Testis (tissue), 3 donors: ENCODE results near the gene SLC6A2. TPM values are rescaled to one million over a fixed set of nuclear protein-coding genes. Genes with fewer than 3 reads are reported as not detected.

Source experiments
- DNase-seq: peaks from one replicate; pipeline ENCODE4 v3.0.0-alpha.2; 2019
- H3K27ac ChIP-seq, 2 donors: fragments of 200-600 bp; sonication (generic); one replicate each; pipeline ENCODE4 v1.5.1; 2019
- H3K27me3 ChIP-seq: fragments of 200-600 bp; sonication (generic); one replicate; pipeline ENCODE4 v1.5.1; 2019
- H3K36me3 ChIP-seq: fragments of 200-600 bp; sonication (generic); one replicate; pipeline ENCODE4 v1.5.1; 2017; ENCODE audit warnings: low read depth; ENCODE audit errors: missing control alignments
- H3K4me1 ChIP-seq: fragments of 200-600 bp; sonication (generic); one replicate; pipeline ENCODE4 v1.5.1; 2019
- H3K4me3 ChIP-seq, 2 donors: fragments of 200-600 bp; sonication (generic); one replicate each; pipeline ENCODE4 v1.5.1; 2017 to 2019
- H3K9me3 ChIP-seq: fragments of 200-600 bp; sonication (generic); one replicate; pipeline ENCODE4 v1.5.1; 2017
- POLR2A ChIP-seq: fragments of 450-650 bp; IDR thresholded peaks from one replicate; pipeline ENCODE4 v1.6.1; 2017; ENCODE audit warnings: antibody characterized with exemption, mild to moderate bottlenecking, moderate library complexity
- WGBS, 2 donors: methylation state at CpG; one replicate each; pipeline ENCODE4 v1.1.5; 2018; 5-methylcytosine and 5-hydroxymethylcytosine counted together
- intact Hi-C: fragments of 100-400 bp; cut with DNase I; formaldehyde crosslinking; loops from one replicate; pipeline ENCODE4 v1.15.1; 2023; ENCODE audit warnings: low total_unique reads
- polyA plus RNA-seq: library from polyadenylated mRNA; stranded (reverse); fragments of 350-450 nt; fragmentation: Illumina TruSeq; extraction: RNeasy Lipid Tissue Mini Kit (QIAGEN cat#74804); gene quantifications from one replicate; pipeline ENCODE4 v1.2.3, GENCODE V29; 2014; ENCODE audit warnings: low read depth, low replicate concordance; ENCODE audit not compliant: insufficient read depth
- total RNA-seq, 2 donors: library from RNA; depleted of rRNA; stranded (reverse); fragments of >200 nt; gene quantifications; one replicate each; pipeline ENCODE4 v1.2.3, GENCODE V29; 2016
- TF ChIP-seq, protein P1 (sequence below), 3 experiments: fragments of 450-650 bp in 2 of 3; fragments of 200-600 bp in 1 of 3; sonication (generic) in 1 of 3; IDR thresholded peaks; one replicate each; pipeline ENCODE4 v1.5.1; 2016 to 2019; ENCODE audit warnings: antibody characterized with exemption in 3 of 3, mild to moderate bottlenecking in 2 of 3, moderate library complexity in 1 of 3

Gene SLC6A2
- total and polyA plus RNA-seq, 3 donors from 2014 or later, result 3.5 to 16.6 (median 5.7) TPM

DNA sequence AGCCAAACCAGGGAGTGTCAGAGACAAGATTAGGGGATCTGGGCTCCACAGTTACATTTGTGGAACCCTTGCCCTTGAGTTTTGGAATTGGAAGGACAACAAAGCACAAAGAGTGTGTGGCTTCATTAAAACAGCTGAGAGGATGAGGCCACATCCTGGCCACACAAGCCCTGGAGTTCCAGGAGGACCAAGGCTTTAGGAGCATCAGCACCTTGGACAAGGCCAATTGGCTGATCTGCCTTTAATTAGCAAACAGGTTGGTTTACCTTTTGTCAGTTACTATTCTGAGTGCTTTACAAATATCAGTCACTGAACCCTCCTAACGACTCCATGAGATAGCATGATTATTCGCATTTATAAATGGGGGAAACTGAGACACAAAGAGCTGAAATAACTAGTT is 54.7 kb downstream of the SLC6A2 start:
- H3K27me3 ChIP-seq, result no peaks in the 10 kb centered on the region
- H3K4me3 ChIP-seq, result no peak overlapping the region
- no peak for DNase-seq
- no peaks in the 10 kb centered on the region for H3K36me3 ChIP-seq
- H3K27ac ChIP-seq, result no peak overlapping the region
- no peak for TF ChIP-seq POLR2A
- TF ChIP-seq, protein P1, sequence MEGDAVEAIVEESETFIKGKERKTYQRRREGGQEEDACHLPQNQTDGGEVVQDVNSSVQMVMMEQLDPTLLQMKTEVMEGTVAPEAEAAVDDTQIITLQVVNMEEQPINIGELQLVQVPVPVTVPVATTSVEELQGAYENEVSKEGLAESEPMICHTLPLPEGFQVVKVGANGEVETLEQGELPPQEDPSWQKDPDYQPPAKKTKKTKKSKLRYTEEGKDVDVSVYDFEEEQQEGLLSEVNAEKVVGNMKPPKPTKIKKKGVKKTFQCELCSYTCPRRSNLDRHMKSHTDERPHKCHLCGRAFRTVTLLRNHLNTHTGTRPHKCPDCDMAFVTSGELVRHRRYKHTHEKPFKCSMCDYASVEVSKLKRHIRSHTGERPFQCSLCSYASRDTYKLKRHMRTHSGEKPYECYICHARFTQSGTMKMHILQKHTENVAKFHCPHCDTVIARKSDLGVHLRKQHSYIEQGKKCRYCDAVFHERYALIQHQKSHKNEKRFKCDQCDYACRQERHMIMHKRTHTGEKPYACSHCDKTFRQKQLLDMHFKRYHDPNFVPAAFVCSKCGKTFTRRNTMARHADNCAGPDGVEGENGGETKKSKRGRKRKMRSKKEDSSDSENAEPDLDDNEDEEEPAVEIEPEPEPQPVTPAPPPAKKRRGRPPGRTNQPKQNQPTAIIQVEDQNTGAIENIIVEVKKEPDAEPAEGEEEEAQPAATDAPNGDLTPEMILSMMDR (IDR thresholded peaks at IDR 0.05), result no peak
- no peaks in the 10 kb centered on the region for H3K4me1 ChIP-seq
- no peaks in the 10 kb centered on the region for H3K9me3 ChIP-seq
- 49 to 52% methylated on average over 2 of the region's 2 CpGs for WGBS, 2 donors
- intact Hi-C loops, result loop anchor here (10.0 kb wide), 1 partner anchor 134 kb away; no protein-coding TSS in a partner anchor

GRCh38 chr16:55711959-55712876 is 56.4 kb downstream of the SLC6A2 start:
- Histone ChIP-seq H3K4me3 (no peak overlapping the region), H3K9me3 (no peaks in the 10 kb centered on the region), H3K27me3 (no peaks in the 10 kb centered on the region), H3K4me1 (no peaks in the 10 kb centered on the region), H3K27ac (no peak overlapping the region), H3K36me3 (no peaks in the 10 kb centered on the region)
- intact Hi-C loops, result loop anchor here (10.0 kb wide), 1 partner anchor 133 kb away; no protein-coding TSS in a partner anchor
- TF ChIP-seq, protein P1 (IDR thresholded peaks at IDR 0.05), result peak; percentile 33 to 76 (median 54)
- TF ChIP-seq POLR2A, result no peak
- peak; percentile 85 for DNase-seq
- WGBS, 2 donors, result 37 to 39% methylated on average over 10 of the region's 10 CpGs

- Histone ChIP-seq H3K27ac (no peak overlapping the region), H3K36me3 (no peaks in the 10 kb centered on the region), H3K4me3 (no peak overlapping the region), H3K27me3 (no peaks in the 10 kb centered on the region), H3K4me1 (no peaks in the 10 kb centered on the region), H3K9me3 (no peaks in the 10 kb centered on the region)
- intact Hi-C loops, result loop anchor here (10.0 kb wide), 1 partner anchor 132 kb away; no protein-coding TSS in a partner anchor
- TF ChIP-seq POLR2A, result no peak
- TF ChIP-seq, protein P1 (IDR thresholded peaks at IDR 0.05), result no peak
- no peak for DNase-seq
- WGBS, 2 donors, result 85 to 94% methylated on average over 1 of the region's 1 CpG
These were observed 57.3 kb downstream of the SLC6A2 start for GRCh38 chr16:55713103-55713502.

DNA sequence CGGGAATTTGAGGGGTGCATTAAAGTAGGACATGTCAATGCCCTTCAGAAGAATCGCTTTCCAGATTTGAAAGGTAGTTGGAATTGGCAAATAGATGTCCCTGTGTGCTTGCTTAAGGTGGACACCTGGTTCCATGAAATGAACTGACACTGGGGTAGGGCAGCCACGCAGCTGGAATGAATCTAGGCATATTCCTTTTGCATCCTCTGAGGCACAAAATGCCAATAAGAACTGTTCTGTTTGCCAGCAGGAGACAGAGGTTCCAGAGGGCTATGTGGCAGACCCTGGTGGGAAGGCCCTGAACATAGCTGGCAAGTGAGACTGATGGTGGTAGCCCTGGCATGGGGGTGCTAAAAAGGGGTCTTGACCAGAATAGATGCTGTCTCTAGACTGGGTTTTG is 61.5 kb downstream of the SLC6A2 start:
- Histone ChIP-seq H3K9me3 (no peaks in the 10 kb centered on the region), H3K4me3 (no peak overlapping the region), H3K27me3 (no peaks in the 10 kb centered on the region), H3K4me1 (no peaks in the 10 kb centered on the region), H3K27ac (no peak overlapping the region), H3K36me3 (no peaks in the 10 kb centered on the region)
- WGBS, 2 donors, result 88% methylated on average over 3 of the region's 3 CpGs
- no peak for DNase-seq
- TF ChIP-seq, protein P1 (IDR thresholded peaks at IDR 0.05), result no peak
- TF ChIP-seq POLR2A, result no peak
- intact Hi-C loops, result loop anchor here (10.0 kb wide), 1 partner anchor 127 kb away; no protein-coding TSS in a partner anchor
